Activated CD4-positive, alpha-beta T cell treated with anti-CD3 and anti-CD28 coated beads, Interleukin-2, amount 50 U/mL, for 24 hours (primary cell): Measurements from ENCODE around the gene MAP2K5.
"Not testable (repeated sequence)": the region's sequence is repeated elsewhere in the genome, so short reads cannot be mapped to it uniquely, and the experiment has no call there.

Source experiments
- DNase-seq, 2 donors: peaks; one replicate each; pipeline ENCODE4 v3.0.0-alpha.2; 2020; ENCODE audit warnings: low read depth in 1 of 2, low spot score in 1 of 2

MAP2K5 gene

GRCh38 chr15:67592245-67592644, 49.7 kb downstream of the MAP2K5 start:
- DNase-seq: no peak

- DNase-seq: no peak
Observed at GRCh38 chr15:67593562-67593961, 51.1 kb downstream of the MAP2K5 start.

- DNase-seq: no peak
Observed at GRCh38 chr15:67594770-67595169, 52.3 kb downstream of the MAP2K5 start.

- no peak for DNase-seq
Observed at GRCh38 chr15:67595572-67595971, 53.1 kb downstream of the MAP2K5 start.

GRCh38 chr15:67601073-67601472, 58.6 kb downstream of the MAP2K5 start:
- DNase-seq: no peak

GRCh38 chr15:67603063-67603462, 60.6 kb downstream of the MAP2K5 start:
- DNase-seq: no peak

- DNase-seq: no peak
Observed at GRCh38 chr15:67605871-67606270, 63.4 kb downstream of the MAP2K5 start.

- DNase-seq: no peak
Observed at GRCh38 chr15:67606742-67607141, 64.2 kb downstream of the MAP2K5 start.

GRCh38 chr15:67607329-67607728, 64.8 kb downstream of the MAP2K5 start:
- DNase-seq: no peak

- no peak for DNase-seq
Observed at GRCh38 chr15:67607959-67608637, 65.6 kb downstream of the MAP2K5 start.

- DNase-seq: no peak
Observed at GRCh38 chr15:67608638-67608959, 66.1 kb downstream of the MAP2K5 start.

GRCh38 chr15:67611370-67612369, 69.2 kb downstream of the MAP2K5 start:
- DNase-seq: no peak

- no peak for DNase-seq
Observed at GRCh38 chr15:67613211-67613610, 70.7 kb downstream of the MAP2K5 start.

GRCh38 chr15:67613708-67614107, 71.2 kb downstream of the MAP2K5 start:
- DNase-seq: no peak

GRCh38 chr15:67615131-67615534, 72.6 kb downstream of the MAP2K5 start:
- DNase-seq: not testable (repeated sequence)

- DNase-seq: no peak
Observed at GRCh38 chr15:67618297-67618696, 75.8 kb downstream of the MAP2K5 start.

GRCh38 chr15:67622110-67622509, 79.6 kb downstream of the MAP2K5 start:
- DNase-seq: no peak

GRCh38 chr15:67632261-67632660, 89.8 kb downstream of the MAP2K5 start:
- DNase-seq: no peak

- not testable (repeated sequence) for DNase-seq
Observed at GRCh38 chr15:67635950-67636349, 93.4 kb downstream of the MAP2K5 start.

- DNase-seq: no peak
Observed at GRCh38 chr15:67639591-67639990, 97.1 kb downstream of the MAP2K5 start.

- no peak for DNase-seq
Observed at GRCh38 chr15:67641453-67641852, 99.0 kb downstream of the MAP2K5 start.

GRCh38 chr15:67646847-67647246, 104.3 kb downstream of the MAP2K5 start:
- no peak for DNase-seq
